Measurements from ENCODE around the gene QRFPR.

The QRFPR gene

DNA sequence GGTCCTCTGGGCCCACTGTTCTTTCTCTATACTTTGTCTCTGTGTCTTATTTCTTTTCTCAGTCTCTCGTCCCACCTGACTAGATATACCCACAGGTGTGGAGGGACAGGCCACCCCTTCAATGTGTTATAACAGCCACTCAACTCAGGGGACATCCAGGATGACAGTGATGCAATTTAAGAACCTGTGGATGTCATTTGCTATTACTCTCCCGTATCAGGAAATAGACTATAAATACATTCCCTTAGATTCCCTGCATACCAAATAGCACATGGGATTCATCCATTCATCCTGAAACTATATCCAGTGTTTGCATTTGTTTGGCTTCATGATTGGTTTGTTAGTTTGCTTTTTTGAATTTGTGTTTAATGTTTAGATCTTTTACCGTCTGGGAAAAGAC, 16.6 kb upstream of the QRFPR start:
- TF ChIP-seq, protein P1, sequence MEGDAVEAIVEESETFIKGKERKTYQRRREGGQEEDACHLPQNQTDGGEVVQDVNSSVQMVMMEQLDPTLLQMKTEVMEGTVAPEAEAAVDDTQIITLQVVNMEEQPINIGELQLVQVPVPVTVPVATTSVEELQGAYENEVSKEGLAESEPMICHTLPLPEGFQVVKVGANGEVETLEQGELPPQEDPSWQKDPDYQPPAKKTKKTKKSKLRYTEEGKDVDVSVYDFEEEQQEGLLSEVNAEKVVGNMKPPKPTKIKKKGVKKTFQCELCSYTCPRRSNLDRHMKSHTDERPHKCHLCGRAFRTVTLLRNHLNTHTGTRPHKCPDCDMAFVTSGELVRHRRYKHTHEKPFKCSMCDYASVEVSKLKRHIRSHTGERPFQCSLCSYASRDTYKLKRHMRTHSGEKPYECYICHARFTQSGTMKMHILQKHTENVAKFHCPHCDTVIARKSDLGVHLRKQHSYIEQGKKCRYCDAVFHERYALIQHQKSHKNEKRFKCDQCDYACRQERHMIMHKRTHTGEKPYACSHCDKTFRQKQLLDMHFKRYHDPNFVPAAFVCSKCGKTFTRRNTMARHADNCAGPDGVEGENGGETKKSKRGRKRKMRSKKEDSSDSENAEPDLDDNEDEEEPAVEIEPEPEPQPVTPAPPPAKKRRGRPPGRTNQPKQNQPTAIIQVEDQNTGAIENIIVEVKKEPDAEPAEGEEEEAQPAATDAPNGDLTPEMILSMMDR (conservative IDR thresholded peaks at IDR 0.05; ENCODE audit: control insufficient read depth, insufficient read depth, low read depth, low read length): no peak
- no peak for DNase-seq (ENCODE audit: low read depth)
- H3K4me3 ChIP-seq (ENCODE audit: control insufficient read depth, low read depth, low read length): no peak overlapping the region

DNA sequence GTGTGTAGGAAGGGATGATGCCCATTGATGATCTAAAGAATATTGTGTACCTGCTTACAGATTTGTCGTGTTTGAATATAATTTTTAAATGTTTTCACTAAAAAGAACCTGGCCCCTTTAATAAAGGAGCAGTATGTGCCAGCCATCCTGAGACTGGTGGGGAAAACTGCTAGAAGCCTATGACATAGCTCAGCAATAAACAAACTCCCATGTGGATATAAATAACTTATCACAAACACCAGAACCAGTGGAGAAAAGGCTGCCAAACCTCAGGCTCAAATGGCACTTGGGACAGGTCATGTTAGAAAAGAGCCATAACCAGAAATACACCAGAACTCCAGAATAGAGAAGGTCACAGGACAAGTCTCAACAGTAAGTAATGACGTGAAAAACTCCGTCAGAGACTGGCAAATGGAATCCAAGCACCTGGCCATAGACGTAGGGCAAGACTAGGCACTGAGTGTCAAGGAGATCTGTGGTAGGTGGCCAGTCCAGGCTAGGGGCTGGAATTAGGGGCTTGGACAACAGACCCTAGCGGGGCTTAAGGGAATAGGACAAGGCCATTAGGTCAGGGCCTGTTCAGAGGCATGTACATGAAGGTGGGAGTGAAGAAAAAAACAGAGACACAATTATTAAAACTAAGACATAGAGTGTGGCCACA, 11.7 kb upstream of the QRFPR start:
- TF ChIP-seq, protein P1 (conservative IDR thresholded peaks at IDR 0.05; ENCODE audit: control insufficient read depth, insufficient read depth, low read depth, low read length): no peak
- no peak overlapping the region for H3K4me3 ChIP-seq (ENCODE audit: control insufficient read depth, low read depth, low read length)
- no peak for DNase-seq (ENCODE audit: low read depth)

DNA sequence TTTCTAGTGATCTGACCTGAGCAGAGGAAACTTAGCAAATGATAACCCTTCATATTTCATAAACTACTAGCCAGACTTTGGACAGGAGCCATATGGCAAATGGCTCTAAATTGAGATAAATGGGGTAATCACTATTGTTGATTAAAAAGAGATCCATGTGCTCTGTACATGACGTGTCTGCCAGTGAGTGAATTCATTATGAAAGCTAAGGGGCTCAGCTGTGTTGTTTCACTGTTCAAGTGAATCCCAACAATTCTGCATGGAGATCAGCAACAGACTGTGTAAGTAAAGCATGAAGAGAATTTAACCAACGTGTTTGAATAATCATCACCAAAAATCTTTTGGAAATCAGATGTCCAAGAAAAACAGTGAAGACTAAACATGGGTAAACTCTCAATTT, 9.5 kb upstream of the QRFPR start:
- no peak for DNase-seq (ENCODE audit: low read depth)
- H3K4me3 ChIP-seq (ENCODE audit: control insufficient read depth, low read depth, low read length): no peak overlapping the region
- TF ChIP-seq, protein P1 (conservative IDR thresholded peaks at IDR 0.05; ENCODE audit: control insufficient read depth, insufficient read depth, low read depth, low read length): no peak

DNA sequence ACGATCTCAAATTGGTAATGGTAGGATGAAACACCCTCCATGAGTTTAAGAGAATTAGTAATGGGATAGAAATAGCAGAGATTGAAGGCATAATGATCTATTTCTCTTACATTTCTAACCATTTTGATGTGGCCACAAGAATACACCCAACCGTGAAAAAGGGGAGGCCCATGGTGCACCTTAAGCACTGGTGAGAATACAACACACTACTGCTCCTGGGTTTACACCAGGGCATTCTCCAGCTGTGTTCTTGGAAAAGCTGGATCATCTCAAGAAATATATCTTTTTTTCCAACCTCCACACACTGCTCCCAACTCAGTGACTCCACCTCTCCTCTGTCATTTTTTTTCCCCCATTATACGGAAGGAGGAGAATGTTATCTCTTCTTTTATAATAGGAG, 1.5 kb downstream of the QRFPR start:
- DNase-seq (ENCODE audit: low read depth): no peak
- H3K4me3 ChIP-seq (ENCODE audit: control insufficient read depth, low read depth, low read length): no peak overlapping the region
- TF ChIP-seq, protein P1 (conservative IDR thresholded peaks at IDR 0.05; ENCODE audit: control insufficient read depth, insufficient read depth, low read depth, low read length): no peak

DNA sequence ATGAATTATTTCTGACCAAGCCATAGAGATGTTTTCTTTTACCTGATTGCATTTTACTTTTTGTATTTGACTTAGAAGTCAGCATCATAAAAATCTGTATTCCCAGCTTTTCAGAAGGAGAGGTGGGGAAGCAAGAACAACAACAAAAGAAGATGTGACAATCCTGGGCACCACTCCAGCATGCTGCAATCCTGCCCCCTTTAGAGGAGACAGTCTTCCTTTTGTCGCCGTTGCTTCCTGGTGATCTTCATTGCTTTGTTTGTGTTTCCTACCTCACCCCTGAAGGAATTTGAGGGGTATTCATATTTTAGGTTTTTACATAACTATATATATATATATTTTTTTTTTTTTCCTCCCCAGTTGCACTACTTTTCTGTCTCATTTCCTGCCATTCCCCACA, 3.7 kb downstream of the QRFPR start:
- TF ChIP-seq, protein P1 (conservative IDR thresholded peaks at IDR 0.05; ENCODE audit: control insufficient read depth, insufficient read depth, low read depth, low read length): no peak
- no peak overlapping the region for H3K4me3 ChIP-seq (ENCODE audit: control insufficient read depth, low read depth, low read length)
- no peak for DNase-seq (ENCODE audit: low read depth)

DNA sequence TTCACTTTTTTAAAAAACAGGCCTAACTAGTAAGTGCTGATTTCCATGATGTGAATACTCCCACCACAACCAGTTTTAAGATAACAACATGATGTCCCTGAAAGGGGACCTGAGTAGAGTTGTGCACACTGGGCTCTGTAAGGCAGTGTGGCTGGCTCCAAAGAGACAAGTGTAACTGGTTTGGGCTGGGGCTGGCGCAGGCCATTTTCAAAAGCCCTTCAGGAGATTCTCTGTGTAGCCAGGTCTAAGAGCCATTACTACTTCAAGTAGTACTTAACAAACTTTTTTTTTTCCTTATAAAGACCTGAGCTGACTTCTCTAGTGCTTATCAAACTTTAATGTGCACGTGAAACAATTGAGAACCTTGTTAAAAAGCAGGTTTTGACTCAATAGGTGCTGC, 4.3 kb downstream of the QRFPR start:
- TF ChIP-seq, protein P1 (conservative IDR thresholded peaks at IDR 0.05; ENCODE audit: control insufficient read depth, insufficient read depth, low read depth, low read length): no peak
- H3K4me3 ChIP-seq (ENCODE audit: control insufficient read depth, low read depth, low read length): no peak overlapping the region
- DNase-seq (ENCODE audit: low read depth): no peak

DNA sequence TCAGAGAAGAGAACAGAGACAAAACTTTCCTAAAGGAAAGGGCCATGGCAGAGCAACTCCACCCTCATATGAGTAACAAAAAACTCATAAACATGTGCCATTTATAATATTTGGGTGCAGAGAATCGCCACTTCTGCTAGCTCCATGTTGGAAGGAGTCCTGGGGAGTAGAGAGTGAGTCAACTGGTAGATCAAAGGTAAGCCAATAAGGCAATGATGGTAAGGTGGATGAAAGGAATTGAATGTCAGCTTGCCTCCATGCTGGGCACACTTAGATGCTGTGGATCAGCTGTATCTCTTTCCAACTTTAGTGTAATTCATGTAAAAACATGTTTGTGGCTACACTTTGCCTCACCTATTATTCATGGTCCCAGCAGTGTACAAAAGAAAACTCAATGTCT, 4.7 kb downstream of the QRFPR start:
- TF ChIP-seq, protein P1 (conservative IDR thresholded peaks at IDR 0.05; ENCODE audit: control insufficient read depth, insufficient read depth, low read depth, low read length): no peak
- H3K4me3 ChIP-seq (ENCODE audit: control insufficient read depth, low read depth, low read length): no peak overlapping the region
- no peak for DNase-seq (ENCODE audit: low read depth)
